Keratinocyte (primary cell): ENCODE measurements around the gene PHRF1.

Source experiments
- EZH2 ChIP-seq: IDR thresholded peaks from one replicate; pipeline ENCODE4 v1.6.1; 2012; ENCODE audit warnings: inconsistent platforms, mild to moderate bottlenecking, low read length, moderate library complexity
- TF ChIP-seq, protein P1 (sequence below), 3 experiments: IDR thresholded peaks in 1 of 3; conservative IDR thresholded peaks in 1 of 3; optimal IDR thresholded peaks in 1 of 3; 2 replicates in 2 of 3; 3 replicates in 1 of 3; pipeline versions ENCODE3 to v1.5.1; 2011; ENCODE audit warnings: low read length in 3 of 3, mild to moderate bottlenecking in 3 of 3, moderate library complexity in 2 of 3, control low read depth in 1 of 3, inconsistent platforms in 1 of 3; ENCODE audit not compliant: insufficient read depth in 2 of 3; ENCODE audit errors: extremely low read depth in 1 of 3

DNA sequence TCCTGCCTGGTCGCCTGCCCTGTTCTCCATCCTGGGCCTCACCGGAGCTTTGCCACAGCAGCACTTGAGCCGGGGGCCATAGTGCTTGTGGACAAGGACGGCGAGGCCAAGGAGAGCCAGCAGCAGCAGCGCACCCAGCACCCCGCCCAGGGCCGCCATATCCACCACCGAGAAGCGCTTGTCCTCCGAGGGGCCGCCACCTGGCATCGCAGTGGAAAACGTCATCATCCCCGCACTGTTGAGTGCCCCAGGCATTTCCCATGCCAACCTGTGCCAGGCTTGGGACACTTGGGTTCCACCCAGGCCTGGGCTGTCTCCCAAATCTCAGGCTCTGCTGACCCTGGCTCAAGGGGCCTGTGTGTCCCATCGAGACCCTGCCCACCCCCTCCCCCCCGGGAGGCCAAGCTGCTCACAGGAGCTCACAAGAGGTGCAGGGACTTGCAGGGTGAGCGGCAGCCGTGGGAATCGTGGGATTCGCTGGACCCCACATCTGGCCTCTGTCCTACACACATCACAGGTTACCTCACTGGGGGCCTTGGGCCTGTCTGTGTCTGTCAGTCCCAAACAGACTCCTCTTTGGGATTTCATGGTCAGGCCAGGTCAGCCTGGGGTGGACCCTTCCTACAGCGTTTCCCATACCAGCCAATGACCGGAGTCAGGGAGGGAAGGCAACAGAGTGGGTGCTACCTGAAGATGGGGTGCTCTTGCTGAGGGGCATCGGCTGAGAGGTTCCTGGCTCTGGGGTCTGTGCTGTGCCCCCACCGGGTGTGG lies 41.8 kb downstream of the PHRF1 start:
- TF ChIP-seq, protein P1, sequence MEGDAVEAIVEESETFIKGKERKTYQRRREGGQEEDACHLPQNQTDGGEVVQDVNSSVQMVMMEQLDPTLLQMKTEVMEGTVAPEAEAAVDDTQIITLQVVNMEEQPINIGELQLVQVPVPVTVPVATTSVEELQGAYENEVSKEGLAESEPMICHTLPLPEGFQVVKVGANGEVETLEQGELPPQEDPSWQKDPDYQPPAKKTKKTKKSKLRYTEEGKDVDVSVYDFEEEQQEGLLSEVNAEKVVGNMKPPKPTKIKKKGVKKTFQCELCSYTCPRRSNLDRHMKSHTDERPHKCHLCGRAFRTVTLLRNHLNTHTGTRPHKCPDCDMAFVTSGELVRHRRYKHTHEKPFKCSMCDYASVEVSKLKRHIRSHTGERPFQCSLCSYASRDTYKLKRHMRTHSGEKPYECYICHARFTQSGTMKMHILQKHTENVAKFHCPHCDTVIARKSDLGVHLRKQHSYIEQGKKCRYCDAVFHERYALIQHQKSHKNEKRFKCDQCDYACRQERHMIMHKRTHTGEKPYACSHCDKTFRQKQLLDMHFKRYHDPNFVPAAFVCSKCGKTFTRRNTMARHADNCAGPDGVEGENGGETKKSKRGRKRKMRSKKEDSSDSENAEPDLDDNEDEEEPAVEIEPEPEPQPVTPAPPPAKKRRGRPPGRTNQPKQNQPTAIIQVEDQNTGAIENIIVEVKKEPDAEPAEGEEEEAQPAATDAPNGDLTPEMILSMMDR (optimal IDR thresholded peaks at IDR 0.05 in 1 of 3, IDR thresholded peaks at IDR 0.05 in 1 of 3, conservative IDR thresholded peaks at IDR 0.05 in 1 of 3; ENCODE audit: extremely low read depth in 1 of 3, insufficient read depth in 2 of 3, low read length in 3 of 3), result no peak
- no peak for TF ChIP-seq EZH2
